ENCODE data around the gene ANXA2R. TPM values are rescaled to one million over a fixed set of nuclear protein-coding genes. Genes with fewer than 3 reads are reported as not detected.
"Not testable (repeated sequence)": the region's sequence is repeated elsewhere in the genome, so short reads cannot be mapped to it uniquely, and the experiment has no call there.

The ANXA2R gene, protein sequence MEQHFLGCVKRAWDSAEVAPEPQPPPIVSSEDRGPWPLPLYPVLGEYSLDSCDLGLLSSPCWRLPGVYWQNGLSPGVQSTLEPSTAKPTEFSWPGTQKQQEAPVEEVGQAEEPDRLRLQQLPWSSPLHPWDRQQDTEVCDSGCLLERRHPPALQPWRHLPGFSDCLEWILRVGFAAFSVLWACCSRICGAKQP
- total RNA-seq = 10 to 100 TPM; 10.0 to 27.2 (median 16.4) TPM
- polyA plus RNA-seq = 10 to 100 TPM; 28.9 to 44.5 (median 36.5) TPM
- long read RNA-seq, donor 1, transcript ANXA2R-202 (1 exons, 1,265 nt) = major isoform, 6 of 6 reads
- long read RNA-seq, donor 1, partial matches to known transcripts = 0 of 6 reads
- long read RNA-seq, donor 1, other reads (novel, unspliced or antisense) = 0 of 6 reads
- long read RNA-seq, donor 2, partial matches to known transcripts = 0 of 4 reads
- long read RNA-seq, donor 2, other reads (novel, unspliced or antisense) = 0 of 4 reads

GRCh38 chr5:43040287-43041098 lies at the start of gene ANXA2R:
Gene ANXA2R, minus strand, starts transcription at chr5:43040319. Its CDS starts 273 bp downstream, at chr5:43040046.
- Histone ChIP-seq H3K27me3 (replicated peaks in 1 of 7) (no peaks in the 10 kb centered on the region), H3K4me1 (peaks cover 0 to 75% (median 52%) of the 10 kb centered on the region in 6 donors), H3K36me3 (peaks cover 0 to 14% (median 0%) of the 10 kb centered on the region in 6 donors), H3K27ac (peak within 1 kb of the TSS; percentile 96 to 99 (median 98)), H3K4me3 (peak within 1 kb of the TSS; percentile 42 to 85 (median 54)), H3K9me3 (no peaks in the 10 kb centered on the region)
- intact Hi-C loops (cut with DNase I; ENCODE audit: low total_unique reads) = loop anchor here (10.0 kb wide), 1 partner anchor 126 kb away; no protein-coding TSS in a partner anchor
- 1 to 2% (median 1%) methylated on average over 47 of the region's 47 CpGs for WGBS, 5 donors
- peak; percentile 97 for DNase-seq
- TF ChIP-seq POLR2AphosphoS5 (IDR thresholded peaks at IDR 0.05) = peak; percentile 64 to 93 (median 82)
- TF ChIP-seq CTCF (IDR thresholded peaks at IDR 0.05 in 8 of 11, conservative IDR thresholded peaks at IDR 0.05 in 3 of 11) = peak; percentile 60 to 98 (median 93)
- TF ChIP-seq POLR2A (IDR thresholded peaks at IDR 0.05) = peak in 1 of 3 donors; percentile 56

DNA sequence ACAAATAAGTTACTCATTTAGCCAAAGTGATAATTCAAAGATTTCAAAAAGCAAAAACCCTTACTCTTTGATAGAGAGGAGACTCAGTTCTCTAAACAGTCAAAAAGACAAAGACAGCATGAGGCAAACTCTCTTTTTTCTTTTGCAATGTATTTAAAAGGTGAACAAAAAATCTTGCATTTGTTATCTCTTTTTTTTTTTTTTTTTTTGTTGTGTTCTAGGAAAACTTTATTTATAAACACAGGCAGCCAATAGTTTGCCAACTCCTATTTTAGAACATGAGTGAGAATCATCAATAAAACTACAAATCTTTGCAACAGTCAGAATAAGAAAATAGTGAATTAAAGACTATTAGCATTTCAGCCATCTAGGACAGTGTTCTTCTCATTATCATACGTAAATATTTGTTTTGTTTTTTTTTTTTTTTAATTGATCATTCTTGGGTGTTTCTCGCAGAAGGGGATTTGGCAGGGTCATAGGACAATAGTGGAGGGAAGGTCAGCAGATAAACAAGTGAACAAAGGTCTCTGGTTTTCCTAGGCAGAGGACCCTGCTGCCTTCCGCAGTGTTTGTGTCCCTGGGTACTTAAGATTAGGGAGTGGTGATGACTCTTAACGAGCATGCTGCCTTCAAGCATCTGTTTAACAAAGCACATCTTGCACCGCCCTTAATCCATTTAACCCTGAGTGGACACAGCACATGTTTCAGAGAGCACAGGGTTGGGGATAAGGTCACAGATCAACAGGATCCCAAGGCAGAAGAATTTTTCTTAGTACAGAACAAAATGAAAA lies 46.2 kb upstream of the ANXA2R start:
- H3K4me3 ChIP-seq; H3K27me3 ChIP-seq (replicated peaks in 1 of 7); H3K27ac ChIP-seq; H3K4me1 ChIP-seq; DNase-seq; intact Hi-C loops (cut with DNase I; ENCODE audit: low total_unique reads): not testable (repeated sequence)
- WGBS, 5 donors = 92 to 100% (median 94%) methylated on average over 2 of the region's 5 CpGs
- Histone ChIP-seq H3K36me3 (peaks cover 0 to 45% (median 11%) of the 10 kb centered on the region in 6 donors), H3K9me3 (peaks cover 0 to 19% (median 15%) of the 10 kb centered on the region in 8 donors)

GRCh38 chr5:43085453-43085852 lies 45.3 kb upstream of the ANXA2R start:
- Histone ChIP-seq H3K27me3 (replicated peaks in 1 of 7) (no peaks in the 10 kb centered on the region), H3K4me1 (no peaks in the 10 kb centered on the region), H3K36me3 (peaks cover 3 to 45% (median 14%) of the 10 kb centered on the region in 6 donors), H3K4me3 (no peak overlapping the region), H3K9me3 (peaks cover 0 to 19% (median 15%) of the 10 kb centered on the region in 8 donors), H3K27ac (no peak overlapping the region)
- TF ChIP-seq POLR2A (IDR thresholded peaks at IDR 0.05) = no peak
- no peak for TF ChIP-seq CTCF (IDR thresholded peaks at IDR 0.05 in 8 of 11, conservative IDR thresholded peaks at IDR 0.05 in 3 of 11)
- TF ChIP-seq POLR2AphosphoS5 (IDR thresholded peaks at IDR 0.05) = no peak
- DNase-seq = no peak
- WGBS, 5 donors = 93 to 99% (median 96%) methylated on average over 5 of the region's 5 CpGs
- intact Hi-C loops (cut with DNase I; ENCODE audit: low total_unique reads) = no loop called here

DNA sequence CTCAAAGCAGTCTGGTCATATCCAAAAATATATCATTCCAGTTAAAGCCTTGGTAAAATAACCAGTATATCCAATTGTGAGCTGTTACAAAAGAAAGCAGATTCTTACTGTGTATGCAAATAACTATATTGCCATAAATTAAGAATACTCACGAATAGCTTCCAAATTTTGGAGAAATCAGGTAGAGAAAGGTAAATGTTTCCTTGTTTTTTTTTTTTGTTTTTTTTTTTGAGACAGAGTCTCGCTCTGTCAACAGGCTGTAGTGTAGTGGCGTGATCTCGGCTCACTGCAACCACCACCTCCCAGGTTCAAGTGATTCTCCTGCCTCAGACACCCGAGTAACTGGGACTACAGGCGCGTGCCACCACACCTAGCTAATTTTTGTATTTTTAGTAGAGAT lies 44.3 kb upstream of the ANXA2R start:
- 82 to 99% (median 98%) methylated on average over 7 of the region's 7 CpGs for WGBS, 5 donors
- H3K27ac ChIP-seq; H3K4me3 ChIP-seq; H3K27me3 ChIP-seq (replicated peaks in 1 of 7); H3K4me1 ChIP-seq; DNase-seq; intact Hi-C loops (cut with DNase I; ENCODE audit: low total_unique reads): not testable (repeated sequence)
- peaks cover 0 to 48% (median 23%) of the 10 kb centered on the region in 6 donors for H3K36me3 ChIP-seq
- peaks cover 0 to 19% (median 15%) of the 10 kb centered on the region in 8 donors for H3K9me3 ChIP-seq

- H3K4me3 ChIP-seq; DNase-seq; H3K4me1 ChIP-seq; H3K27ac ChIP-seq; H3K27me3 ChIP-seq (replicated peaks in 1 of 7); intact Hi-C loops (cut with DNase I; ENCODE audit: low total_unique reads): not testable (repeated sequence)
- Histone ChIP-seq H3K9me3 (peaks cover 0 to 19% (median 15%) of the 10 kb centered on the region in 8 donors), H3K36me3 (peaks cover 0 to 78% (median 23%) of the 10 kb centered on the region in 6 donors)
- 92 to 97% (median 94%) methylated on average over 2 of the region's 2 CpGs for WGBS, 5 donors
Measured at GRCh38 chr5:43081345-43081744, 41.2 kb upstream of the ANXA2R start.

Data from spleen (tissue), 13 donors.